B cell (primary cell): ENCODE results near the gene ZNF407. TPM values are rescaled to one million over a fixed set of nuclear protein-coding genes. Genes with fewer than 3 reads are reported as not detected.

ENCODE experiments used
- ATAC-seq: fragments of 200-7000 bp; cut with Tn5 transposase; one replicate; pipeline ENCODE4 v1.10.0; 2021; ENCODE audit warnings: low read depth, mild to moderate bottlenecking, moderate number of reproducible peaks, moderate library complexity
- CTCF ChIA-PET: fragments of 350-600 bp; sonication (Branson Sonifier 250); formaldehyde crosslinking; loops from one replicate; lab custom pipeline; 2021; ENCODE audit warnings: antibody characterized with exemption, inconsistent platforms; lab: Charles Lee
- POLR2A ChIA-PET: fragments of 350-600 bp; sonication (Branson Sonifier 250); formaldehyde crosslinking; loops from one replicate; lab custom pipeline; 2021; ENCODE audit warnings: antibody characterized with exemption; lab: Charles Lee
- DNase-seq: peaks from one replicate; pipeline ENCODE4 v3.0.0; 2013
- H2AFZ ChIP-seq: 2 replicates; pipeline ENCODE4 v1.6.1; 2012; ENCODE audit warnings: mild to moderate bottlenecking, low read depth, low read length; ENCODE audit not compliant: insufficient read depth, poor library complexity, severe bottlenecking
- H3K27ac ChIP-seq, 2 donors: 1 replicate in 1 of 2; 2 replicates in 1 of 2; pipeline ENCODE4 v1.5.1; 2012 to 2013; ENCODE audit warnings: low read length in 2 of 2, mild to moderate bottlenecking in 2 of 2, moderate library complexity in 1 of 2
- H3K27me3 ChIP-seq, 4 experiments: fragments of 200-600 bp in 1 of 4; sonication (generic) in 1 of 4; replicated peaks in 1 of 4; 1 replicate in 2 of 4; 2 replicates in 2 of 4; pipeline versions ENCODE4 v1.6.1 to v1.7.0; 2013 to 2016; ENCODE audit warnings: low read length in 3 of 4, mild to moderate bottlenecking in 2 of 4, mixed read lengths in 1 of 4, moderate library complexity in 1 of 4; ENCODE audit not compliant: insufficient read depth in 4 of 4, control insufficient read depth in 3 of 4; ENCODE audit errors: control extremely low read depth in 1 of 4
- H3K36me3 ChIP-seq, 2 experiments: replicated peaks in 1 of 2; 1 replicate in 1 of 2; 2 replicates in 1 of 2; pipeline versions ENCODE4 v1.6.1 to v1.7.1; 2013; ENCODE audit warnings: low read length in 1 of 2; ENCODE audit not compliant: insufficient read depth in 2 of 2, control insufficient read depth in 1 of 2; ENCODE audit errors: control extremely low read depth in 1 of 2, extremely low read depth in 1 of 2
- H3K4me1 ChIP-seq, 2 donors: fragments of 200-600 bp in 1 of 2; sonication (generic) in 1 of 2; 1 replicate in 1 of 2; 2 replicates in 1 of 2; pipeline versions ENCODE4 v1.5.1 to v1.6.1; 2013 to 2017; ENCODE audit warnings: low read length in 2 of 2; ENCODE audit not compliant: control insufficient read depth in 2 of 2, insufficient read depth in 2 of 2
- H3K4me2 ChIP-seq: replicated peaks from 2 replicates; pipeline ENCODE3; 2012; ENCODE audit warnings: mild to moderate bottlenecking, low read depth, low read length; ENCODE audit not compliant: poor library complexity, severe bottlenecking
- H3K4me3 ChIP-seq, 5 experiments: fragments of 200-600 bp in 1 of 5; sonication (generic) in 1 of 5; 1 replicate in 3 of 5; 2 replicates in 2 of 5; pipeline versions ENCODE4 v1.5.1 to v1.7.0; 2011 to 2016; ENCODE audit warnings: low read length in 4 of 5, mild to moderate bottlenecking in 4 of 5, low read depth in 2 of 5, control low read depth in 1 of 5, moderate library complexity in 1 of 5; ENCODE audit not compliant: insufficient read depth in 1 of 5; ENCODE audit errors: control extremely low read depth in 1 of 5, extremely low read depth in 1 of 5
- H3K79me2 ChIP-seq: fragments of 200-600 bp; sonication (generic); one replicate; pipeline ENCODE4 v1.6.0; 2016; ENCODE audit warnings: low read length; ENCODE audit not compliant: control insufficient read depth, insufficient read depth
- H3K9ac ChIP-seq: fragments of 200-600 bp; sonication (generic); 2 replicates; pipeline ENCODE4 v1.6.1; 2017; ENCODE audit warnings: mild to moderate bottlenecking, low read length, moderate library complexity
- H3K9me3 ChIP-seq, 3 donors: one replicate each; pipeline versions ENCODE4 v1.6.1 to v1.7.1; 2013; ENCODE audit warnings: low read length in 2 of 3; ENCODE audit not compliant: control insufficient read depth in 2 of 3, insufficient read depth in 1 of 3; ENCODE audit errors: control extremely low read depth in 1 of 3
- H4K20me1 ChIP-seq: 2 replicates; pipeline ENCODE4 v1.6.0; 2012; ENCODE audit warnings: mild to moderate bottlenecking, low read length; ENCODE audit not compliant: insufficient read depth, control insufficient read depth, poor library complexity, severe bottlenecking
- H3K27ac Mint-ChIP-seq: one replicate; pipeline ENCODE4 v1.8.0; 2021; ENCODE audit warnings: mixed read lengths
- H3K27me3 Mint-ChIP-seq: one replicate; pipeline ENCODE4 v1.8.0; 2021; ENCODE audit warnings: mixed read lengths
- H3K4me1 Mint-ChIP-seq: one replicate; pipeline ENCODE4 v1.8.0; 2021; ENCODE audit warnings: mixed read lengths
- H3K4me3 Mint-ChIP-seq: one replicate; pipeline ENCODE4 v1.8.0; 2021; ENCODE audit warnings: mixed read lengths
- H3K9me3 Mint-ChIP-seq: one replicate; pipeline ENCODE4 v1.8.0; 2022; ENCODE audit warnings: mixed read lengths; ENCODE audit not compliant: insufficient read depth
- EZH2 ChIP-seq: IDR thresholded peaks from 2 replicates; pipeline ENCODE4 v1.6.1; 2012; ENCODE audit warnings: borderline replicate concordance, low read depth, mild to moderate bottlenecking, moderate library complexity, low read length; ENCODE audit not compliant: insufficient read depth, poor library complexity, severe bottlenecking
- WGBS: methylation state at CpG from one replicate; pipeline ENCODE4 v1.1.5; 2013; ENCODE audit warnings: missing lambda C conversion rate; ENCODE audit not compliant: insufficient coverage; 5-methylcytosine and 5-hydroxymethylcytosine counted together
- intact Hi-C: fragments of 100-400 bp; cut with micrococcal nuclease; formaldehyde crosslinking; loops from one replicate; pipeline ENCODE4 v1.10.0; 2022
- polyA plus RNA-seq: library from polyadenylated mRNA; depleted of rRNA; stranded (reverse); fragments of >200 nt; gene quantifications from 2 replicates; pipeline ENCODE4 v1.2.3, GENCODE V29; 2012
- total RNA-seq, 2 donors: library from RNA; stranded (reverse); fragments of 120-200 nt in 1 of 2; gene quantifications; 1 replicate in 1 of 2; 2 replicates in 1 of 2; pipeline versions ENCODE4 v1.2.3 to v1.2.4, GENCODE V29; 2013 to 2022
- TF ChIP-seq, protein P1 (sequence below): fragments of 200-600 bp; IDR thresholded peaks from one replicate; pipeline ENCODE4 v1.8.0; 2022; ENCODE audit warnings: antibody characterized with exemption, mild to moderate bottlenecking

Gene ZNF407
- total and polyA plus RNA-seq, 2 donors (not counting 1 experiment from before 2014, with no cell fraction given), result 4.5 to 37.1 TPM

- no peak for DNase-seq
- Histone ChIP-seq H3K4me2 (no peak overlapping the region), H3K9me3 (no peaks in the 10 kb centered on the region), H3K27ac (no peak overlapping the region), H2AFZ (no peak overlapping the region), H3K27me3 (no peaks in the 10 kb centered on the region), H3K4me3 (no peak overlapping the region), H3K79me2 (no peaks in the 10 kb centered on the region), H4K20me1 (no peaks in the 10 kb centered on the region), H3K36me3 (peaks cover 0 to 1% of the 10 kb centered on the region in 2 experiments), H3K4me1 (no peaks in the 10 kb centered on the region), H3K9ac (no peak overlapping the region)
- POLR2A ChIA-PET, result interaction anchor here (0.7 kb wide), 1 partner anchor 17 kb away, joined by 4 read pairs; no protein-coding TSS in a partner anchor
- H3K4me1 Mint-ChIP-seq, result no peaks in the 10 kb centered on the region
- no peaks in the 10 kb centered on the region for H3K27me3 Mint-ChIP-seq
- TF ChIP-seq EZH2, result no peak
- TF ChIP-seq, protein P1, sequence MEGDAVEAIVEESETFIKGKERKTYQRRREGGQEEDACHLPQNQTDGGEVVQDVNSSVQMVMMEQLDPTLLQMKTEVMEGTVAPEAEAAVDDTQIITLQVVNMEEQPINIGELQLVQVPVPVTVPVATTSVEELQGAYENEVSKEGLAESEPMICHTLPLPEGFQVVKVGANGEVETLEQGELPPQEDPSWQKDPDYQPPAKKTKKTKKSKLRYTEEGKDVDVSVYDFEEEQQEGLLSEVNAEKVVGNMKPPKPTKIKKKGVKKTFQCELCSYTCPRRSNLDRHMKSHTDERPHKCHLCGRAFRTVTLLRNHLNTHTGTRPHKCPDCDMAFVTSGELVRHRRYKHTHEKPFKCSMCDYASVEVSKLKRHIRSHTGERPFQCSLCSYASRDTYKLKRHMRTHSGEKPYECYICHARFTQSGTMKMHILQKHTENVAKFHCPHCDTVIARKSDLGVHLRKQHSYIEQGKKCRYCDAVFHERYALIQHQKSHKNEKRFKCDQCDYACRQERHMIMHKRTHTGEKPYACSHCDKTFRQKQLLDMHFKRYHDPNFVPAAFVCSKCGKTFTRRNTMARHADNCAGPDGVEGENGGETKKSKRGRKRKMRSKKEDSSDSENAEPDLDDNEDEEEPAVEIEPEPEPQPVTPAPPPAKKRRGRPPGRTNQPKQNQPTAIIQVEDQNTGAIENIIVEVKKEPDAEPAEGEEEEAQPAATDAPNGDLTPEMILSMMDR, result no peak
- no peak for ATAC-seq
- no peaks in the 10 kb centered on the region for H3K9me3 Mint-ChIP-seq
- CTCF ChIA-PET, result no interaction called here
- WGBS, result 100% methylated on average over 1 of the region's 3 CpGs
- H3K27ac Mint-ChIP-seq, result no peak overlapping the region
- H3K4me3 Mint-ChIP-seq, result no peak overlapping the region
- intact Hi-C loops, result no loop called here
Observed at GRCh38 chr18:75035928-75036327, 438.3 kb downstream of the ZNF407 start.

DNA sequence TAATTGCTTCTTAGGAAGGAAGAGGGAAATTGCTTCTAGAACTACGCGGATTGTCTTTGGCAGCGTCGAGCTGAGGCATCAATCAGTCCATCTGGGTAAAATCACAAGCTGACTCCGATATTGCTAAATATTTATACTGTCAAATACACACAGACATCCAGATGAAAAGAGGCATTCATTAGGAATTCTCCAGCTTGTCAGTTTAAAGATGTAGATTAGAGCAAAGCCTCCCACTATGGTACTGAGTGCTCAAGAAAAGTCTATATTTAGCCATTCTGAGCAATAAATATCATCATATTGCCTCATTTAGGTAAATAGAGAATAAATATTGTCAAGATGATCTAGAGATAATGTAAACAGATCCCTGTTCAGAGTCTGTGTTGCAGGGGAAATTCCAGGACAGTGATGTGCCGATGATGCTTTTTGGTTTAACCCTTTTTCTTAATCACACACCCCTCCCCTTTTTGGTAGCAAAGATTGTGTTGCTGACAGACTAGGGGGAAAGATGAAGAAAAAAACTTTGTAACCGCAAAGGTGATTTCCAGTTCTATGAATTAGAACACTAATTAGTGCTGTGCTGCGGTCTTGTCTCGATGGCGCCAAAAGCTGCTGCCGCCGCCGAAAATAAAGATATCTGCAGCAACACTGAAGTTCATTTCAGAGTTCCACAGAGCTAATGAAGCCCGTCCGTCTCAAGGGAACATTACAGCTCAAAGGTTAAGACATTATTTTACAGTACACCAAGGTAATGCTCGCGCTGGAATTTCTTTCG, 439.4 kb downstream of the ZNF407 start:
- no peaks in the 10 kb centered on the region for H3K27me3 Mint-ChIP-seq
- intact Hi-C loops, result no loop called here
- DNase-seq (no peak), ATAC-seq (no peak)
- ChIA-PET CTCF (no interaction called here), POLR2A (no interaction called here)
- H3K27ac Mint-ChIP-seq, result no peak overlapping the region
- H3K4me1 Mint-ChIP-seq, result no peaks in the 10 kb centered on the region
- TF ChIP-seq EZH2, result no peak
- TF ChIP-seq, protein P1, result no peak
- Histone ChIP-seq H3K4me2 (no peak overlapping the region), H3K36me3 (peaks cover 0 to 1% of the 10 kb centered on the region in 2 experiments), H3K4me1 (no peaks in the 10 kb centered on the region), H3K4me3 (no peak overlapping the region), H3K27ac (no peak overlapping the region), H3K79me2 (no peaks in the 10 kb centered on the region), H3K27me3 (no peaks in the 10 kb centered on the region), H3K9ac (no peak overlapping the region), H3K9me3 (no peaks in the 10 kb centered on the region), H2AFZ (no peak overlapping the region), H4K20me1 (no peaks in the 10 kb centered on the region)
- H3K4me3 Mint-ChIP-seq, result no peak overlapping the region
- H3K9me3 Mint-ChIP-seq, result no peaks in the 10 kb centered on the region
- 93% methylated on average over 10 of the region's 18 CpGs for WGBS
